Activated T-cell treated with anti-CD3 and anti-CD28 coated beads for 4 hours (primary cell): ENCODE data around the gene COL4A3.
"Not testable (repeated sequence)": the region's sequence is repeated elsewhere in the genome, so short reads cannot be mapped to it uniquely, and the experiment has no call there.

ENCODE experiments used
- DNase-seq: peaks from one replicate; pipeline ENCODE4 v3.0.0-alpha.2; 2020

Gene COL4A3

DNA sequence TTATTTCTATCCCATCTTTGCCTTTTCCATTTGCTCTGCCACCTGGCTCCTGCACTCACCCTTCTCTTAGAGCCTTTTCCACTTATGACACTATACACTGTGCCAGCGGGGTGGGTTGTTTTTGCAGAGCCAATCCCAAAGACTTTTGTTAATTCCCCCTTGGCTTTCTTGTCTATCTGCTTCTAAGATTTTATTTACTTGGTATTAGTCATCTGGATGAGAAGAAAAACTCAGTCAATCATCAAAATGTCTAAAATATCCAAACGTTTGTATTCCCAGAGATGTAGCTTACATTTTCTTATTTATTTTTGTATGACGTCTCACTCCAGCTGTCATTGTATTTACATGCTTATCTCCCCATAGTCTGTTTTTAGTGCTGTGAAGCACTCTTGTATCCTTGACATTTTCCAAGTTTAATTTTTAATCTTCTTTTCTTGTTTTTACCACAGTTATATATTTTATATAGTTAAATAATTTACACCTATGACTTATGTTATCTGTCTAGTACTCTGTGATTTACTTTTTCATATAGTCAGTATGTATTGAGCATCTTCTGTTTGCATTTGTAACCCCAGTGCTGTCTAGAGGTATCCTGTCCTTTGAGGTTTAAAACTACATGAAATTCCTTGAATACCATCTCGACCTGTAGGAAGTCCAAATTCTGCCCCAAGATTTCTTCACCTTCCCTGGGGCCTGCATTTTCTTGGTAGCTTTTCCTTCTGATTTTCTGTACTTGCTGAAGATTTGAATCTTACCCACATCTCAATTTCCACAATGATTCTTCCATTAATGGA lies 55.1 kb downstream of the COL4A3 start:
- no peak for DNase-seq

DNA sequence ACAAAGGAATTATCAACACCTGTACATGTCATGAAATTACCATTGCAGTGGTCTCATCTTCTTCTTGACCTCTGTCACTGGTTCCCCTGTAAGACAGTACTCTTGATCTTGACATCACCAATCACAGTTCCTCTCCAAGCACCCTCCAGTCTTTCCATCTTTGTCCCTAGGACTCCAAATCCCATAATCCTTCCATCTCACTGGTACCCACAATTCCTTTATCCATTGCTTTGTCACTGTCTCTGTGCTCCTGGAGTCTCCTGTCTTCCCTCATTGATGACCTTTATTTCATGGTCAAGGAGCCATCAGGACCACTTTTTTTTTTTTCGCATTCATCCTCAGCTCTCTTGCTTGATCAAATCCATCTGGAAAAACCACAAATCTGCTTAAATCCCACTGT lies 56.7 kb downstream of the COL4A3 start:
- DNase-seq, result no peak

DNA sequence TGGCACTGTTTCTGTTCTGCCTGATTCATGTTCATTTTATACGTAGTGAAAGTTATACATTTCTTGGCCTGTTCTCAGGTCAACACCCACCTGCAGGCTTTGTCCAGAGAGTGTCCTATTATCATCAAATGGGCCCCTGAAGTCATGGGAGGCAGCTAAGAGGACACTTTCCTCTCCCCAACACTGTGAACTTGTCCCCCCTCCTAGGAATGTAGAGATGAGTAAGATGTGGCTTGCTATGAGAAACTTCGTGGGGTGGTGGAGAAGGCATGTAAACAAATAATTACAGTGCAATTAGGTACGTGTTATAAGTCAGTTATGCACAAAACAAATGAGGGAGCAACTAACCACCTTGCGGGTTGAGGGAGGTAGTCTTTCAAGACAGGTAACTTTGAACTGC lies 57.9 kb downstream of the COL4A3 start:
- no peak for DNase-seq

DNA sequence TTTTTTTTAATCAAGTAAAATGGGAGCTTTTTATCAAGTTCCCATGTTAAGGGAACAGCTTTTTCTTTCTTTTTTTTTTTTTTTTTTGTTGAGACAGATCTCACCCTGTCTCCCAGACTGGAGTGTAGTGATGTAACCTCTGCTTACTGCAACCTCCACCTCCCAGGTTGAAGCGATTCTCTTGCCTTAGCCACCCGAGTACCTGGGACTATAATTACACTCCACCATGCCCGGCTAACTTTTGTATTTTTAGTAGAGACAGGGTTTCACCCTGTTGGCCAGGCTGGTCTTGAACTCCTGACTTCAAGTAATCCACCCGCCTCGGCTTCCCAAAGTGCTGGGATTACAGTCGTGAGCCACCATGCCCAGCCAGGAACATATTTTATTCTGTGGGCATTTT lies 61.2 kb downstream of the COL4A3 start:
- DNase-seq, result not testable (repeated sequence)

GRCh38 chr2:227228061-227228667 lies 63.7 kb downstream of the COL4A3 start:
- no peak for DNase-seq

- no peak for DNase-seq
These were observed 65.7 kb downstream of the COL4A3 start for GRCh38 chr2:227230151-227230550.

DNA sequence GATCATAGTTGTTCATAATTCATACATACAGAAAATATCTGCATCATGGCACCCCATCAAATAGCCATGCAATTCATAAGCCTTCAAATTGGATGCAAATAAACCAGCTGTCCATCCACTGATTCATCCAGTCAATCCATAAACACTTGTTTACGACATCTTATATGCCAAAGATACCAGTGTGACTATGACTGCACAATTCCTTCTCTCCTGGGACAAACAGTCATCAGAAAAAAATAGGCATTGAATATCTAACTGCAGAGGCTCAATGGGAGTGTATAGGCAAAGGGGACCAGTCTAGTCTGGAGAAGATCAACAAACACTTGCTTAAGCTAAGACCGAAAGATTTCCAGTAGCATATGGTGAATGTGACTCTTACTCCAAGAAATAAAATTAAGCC lies 70.0 kb downstream of the COL4A3 start:
- DNase-seq, result no peak

DNA sequence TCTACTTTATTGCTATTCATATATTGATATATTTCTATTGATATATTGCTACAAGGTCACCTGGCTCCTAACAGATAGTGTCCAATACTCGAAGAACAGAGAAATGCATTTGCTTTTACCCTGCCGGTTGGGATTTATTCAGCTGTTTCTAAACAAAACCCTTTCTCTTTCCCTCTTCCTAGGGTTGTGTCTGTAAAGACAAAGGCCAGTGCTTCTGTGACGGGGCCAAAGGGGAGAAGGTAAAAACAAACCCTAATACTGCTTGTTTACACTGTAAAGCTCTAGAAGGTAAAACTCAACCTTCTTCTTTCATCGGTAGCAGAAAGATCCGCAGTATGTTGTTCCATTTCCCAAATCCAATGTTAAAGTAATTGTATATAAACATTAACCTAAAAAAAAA lies 73.4 kb downstream of the COL4A3 start:
- DNase-seq, result no peak

DNA sequence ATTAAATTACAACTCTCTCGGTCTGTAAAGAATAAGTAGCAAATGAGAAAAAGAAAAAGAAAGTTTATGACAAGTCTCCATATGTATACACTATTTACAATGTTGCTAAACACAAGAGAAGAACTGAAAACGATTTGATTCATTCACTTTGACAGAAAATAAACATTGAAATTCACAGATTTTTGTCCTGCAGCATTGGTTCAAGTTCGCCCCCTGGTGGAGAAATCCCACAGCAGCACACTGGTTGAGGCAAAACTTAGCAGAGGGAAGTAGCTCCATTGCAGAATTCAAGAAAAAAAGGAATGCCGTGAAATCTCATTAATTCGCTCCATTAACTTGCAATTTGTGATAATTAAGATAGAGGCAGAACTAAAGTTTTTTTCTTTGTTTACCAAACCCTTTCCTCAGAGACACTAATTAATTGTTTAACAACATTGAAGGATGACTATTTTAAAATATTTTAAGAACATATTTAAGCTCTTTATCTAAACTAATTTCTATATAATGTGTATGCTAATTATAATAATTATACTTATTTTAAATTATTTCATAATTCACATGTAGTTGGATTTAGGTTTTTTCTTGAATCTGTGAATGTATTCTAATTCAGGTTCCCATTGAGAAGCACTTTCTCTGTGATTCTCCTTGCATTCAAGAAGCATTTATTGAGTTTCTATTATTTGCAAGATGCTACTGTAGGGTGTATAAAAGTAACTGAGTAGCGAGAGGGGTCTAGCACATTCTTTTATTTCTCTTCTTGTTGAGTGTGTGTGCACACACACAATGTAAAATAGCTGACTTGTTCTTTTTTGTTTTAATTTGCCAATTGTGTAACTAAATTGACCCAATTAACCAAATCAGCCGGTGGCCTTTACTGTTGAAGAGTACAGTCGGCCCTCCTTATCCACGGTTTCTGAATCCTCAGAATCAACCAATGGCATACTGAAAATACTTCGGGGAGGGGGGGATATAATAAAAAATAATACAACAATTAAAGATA lies 74.1 kb downstream of the COL4A3 start:
- peak; percentile 65 for DNase-seq

DNA sequence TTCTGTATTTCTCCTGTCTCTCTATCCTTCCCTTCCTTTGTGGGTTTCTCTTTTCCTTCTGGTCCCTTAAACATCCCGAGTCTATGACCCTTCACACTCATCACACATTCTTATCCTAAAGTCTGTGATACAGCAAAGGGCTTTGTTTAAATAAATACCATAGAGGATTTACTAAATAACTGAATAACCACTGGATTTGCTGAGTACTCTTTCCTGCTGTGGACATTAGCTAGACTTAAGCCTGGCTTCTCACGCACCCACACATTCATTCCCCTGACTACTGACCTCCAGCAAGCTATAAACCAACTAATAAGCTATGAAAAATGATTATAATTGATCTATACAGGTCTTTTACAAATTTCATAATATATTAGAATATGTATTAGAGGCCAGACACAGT lies 76.6 kb downstream of the COL4A3 start:
- DNase-seq, result no peak

DNA sequence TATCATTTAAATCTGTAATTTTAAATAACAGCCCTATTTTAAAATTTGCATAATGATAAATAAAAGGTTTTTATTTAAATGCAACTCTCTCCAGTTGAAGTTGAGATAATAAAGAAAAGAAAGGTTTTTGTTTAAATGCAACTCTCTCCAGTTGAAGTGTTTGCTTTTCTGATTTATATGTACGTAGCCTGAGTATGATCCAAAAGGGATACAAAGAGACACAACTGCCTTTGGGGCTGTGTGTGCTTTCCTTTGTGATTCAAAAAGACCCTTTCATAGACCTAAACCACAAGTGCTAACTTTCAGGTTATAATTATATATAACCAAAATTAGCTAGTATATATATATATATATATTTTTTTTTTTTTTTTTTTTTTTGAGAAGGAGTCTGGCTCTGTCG lies 84.5 kb downstream of the COL4A3 start:
- DNase-seq, result no peak

- no peak for DNase-seq
These were observed 88.4 kb downstream of the COL4A3 start for GRCh38 chr2:227252831-227253230.

- no peak for DNase-seq
These were observed 92.2 kb downstream of the COL4A3 start for GRCh38 chr2:227256605-227257004.

- DNase-seq, result no peak
These were observed 93.4 kb downstream of the COL4A3 start for GRCh38 chr2:227257820-227258219.

DNA sequence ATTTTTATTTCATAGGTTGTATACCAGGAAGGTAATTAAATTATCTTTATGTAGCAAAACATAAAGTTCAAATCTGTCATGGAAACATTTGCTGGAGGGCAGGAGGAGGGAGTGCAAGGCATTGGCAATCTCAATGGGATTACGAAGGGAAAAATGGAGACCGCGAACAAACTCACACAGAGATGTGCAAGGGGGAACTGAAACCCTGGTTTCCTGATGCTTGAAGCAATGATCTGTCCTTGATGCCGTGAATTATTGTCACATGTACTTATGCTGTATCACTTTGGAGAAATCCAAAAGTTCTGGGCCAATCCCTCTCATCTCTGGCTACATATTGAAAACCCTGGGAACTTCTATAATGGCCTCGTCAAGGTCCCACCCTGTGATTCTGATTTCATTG lies 95.6 kb downstream of the COL4A3 start:
- DNase-seq, result no peak

DNA sequence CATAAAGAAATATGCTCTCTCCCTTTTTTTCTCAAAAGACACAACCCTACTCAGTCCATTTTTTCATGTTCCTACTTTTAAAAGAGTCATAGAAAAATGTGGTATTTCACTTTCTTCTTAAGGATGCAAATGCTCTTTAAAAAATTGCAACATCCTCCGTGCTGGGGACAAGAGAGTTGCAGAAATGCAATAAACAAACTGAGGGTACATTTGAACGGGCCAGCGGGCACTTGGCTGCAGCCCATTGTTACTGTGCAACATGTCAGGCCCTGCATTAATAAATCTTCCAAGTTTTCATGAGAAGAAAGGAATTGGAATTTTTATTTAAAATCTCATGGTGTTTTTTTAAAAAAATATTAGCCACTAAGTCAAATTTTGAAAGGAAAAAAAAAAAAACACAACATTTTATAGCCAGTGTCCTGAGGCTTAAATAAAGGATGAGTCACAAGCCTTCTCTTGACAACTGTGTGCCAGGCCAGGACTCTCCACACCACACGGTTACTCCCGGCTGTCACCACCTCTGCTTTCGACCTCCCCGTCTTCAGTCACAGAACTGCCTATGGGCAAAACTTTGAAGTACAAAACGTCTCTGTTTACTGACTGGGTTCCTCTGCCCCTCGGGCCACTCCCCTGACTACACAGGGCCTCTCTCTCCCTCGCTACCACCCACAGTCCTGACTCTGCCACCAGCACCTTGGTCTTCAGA lies 103.1 kb downstream of the COL4A3 start:
- no peak for DNase-seq

GRCh38 chr2:227280895-227281294 lies 116.5 kb downstream of the COL4A3 start:
- DNase-seq, result no peak

DNA sequence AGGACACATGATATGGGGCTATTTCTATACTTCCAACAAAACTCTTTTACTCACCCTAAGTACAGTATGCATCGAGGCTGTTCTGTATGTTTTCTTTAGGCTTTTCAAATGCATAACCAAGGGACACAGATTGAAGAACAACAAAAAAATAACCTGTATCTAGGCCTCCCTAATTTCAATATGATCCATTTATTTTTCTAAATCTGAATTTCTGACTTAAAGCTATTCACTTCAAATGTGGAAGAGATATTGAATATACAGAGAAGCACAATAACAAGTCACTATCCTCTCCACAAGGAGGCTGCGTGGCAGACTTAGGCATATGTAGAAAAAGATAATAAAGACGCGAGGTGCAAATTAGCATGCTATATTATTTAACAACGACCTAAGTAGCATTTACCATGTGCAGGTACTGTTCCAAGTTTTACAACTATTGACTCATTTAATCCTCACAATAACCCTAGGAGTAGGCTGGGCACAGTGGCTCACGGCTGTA lies 121.4 kb downstream of the COL4A3 start:
- DNase-seq, result no peak

DNA sequence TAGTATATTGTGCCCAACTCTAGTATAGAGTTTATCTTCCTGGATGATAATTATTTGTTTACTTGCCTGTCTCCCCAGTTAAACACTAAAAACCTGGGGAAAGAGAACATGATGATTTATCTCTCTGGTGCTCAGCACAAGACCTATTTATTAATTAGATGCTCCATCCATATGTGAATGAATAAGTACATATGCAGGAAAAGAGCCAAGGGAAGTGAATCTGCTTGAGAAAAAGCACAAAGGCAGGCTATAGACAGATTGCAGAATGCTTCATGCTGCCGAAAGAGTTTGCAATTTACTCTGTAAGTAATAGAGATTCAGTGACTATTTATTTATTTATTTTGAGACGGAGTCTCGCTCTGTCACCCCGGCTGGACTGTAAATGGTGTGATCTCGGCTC lies 123.3 kb downstream of the COL4A3 start:
- no peak for DNase-seq

DNA sequence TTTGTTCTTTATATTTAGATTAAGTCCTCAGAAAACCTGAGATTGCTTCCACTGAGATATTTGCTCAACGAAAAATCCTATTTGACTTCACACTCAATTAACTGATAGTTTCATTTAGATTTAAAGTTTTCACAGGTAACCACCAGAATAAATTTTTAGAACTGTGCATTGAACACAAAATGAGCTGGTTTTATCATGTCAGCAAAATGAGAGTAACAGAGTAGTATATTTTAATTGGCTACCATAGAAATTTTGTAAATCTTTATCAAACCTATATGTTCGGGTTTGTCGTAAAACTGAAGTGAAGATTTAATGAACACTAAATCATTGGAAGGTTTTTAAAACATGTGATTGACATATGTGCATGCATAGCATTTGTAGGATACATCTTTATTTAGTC lies 127.9 kb downstream of the COL4A3 start:
- no peak for DNase-seq

- no peak for DNase-seq
These were observed 129.1 kb downstream of the COL4A3 start for GRCh38 chr2:227293531-227293930.

GRCh38 chr2:227295806-227296205 lies 131.4 kb downstream of the COL4A3 start:
- no peak for DNase-seq
